ENCODE results near the gene FBXW5. TPM values are rescaled to one million over a fixed set of nuclear protein-coding genes. Genes with fewer than 3 reads are reported as not detected.

The FBXW5 gene
- total RNA-seq, 1 donor from 2014 or later: 157 TPM

DNA sequence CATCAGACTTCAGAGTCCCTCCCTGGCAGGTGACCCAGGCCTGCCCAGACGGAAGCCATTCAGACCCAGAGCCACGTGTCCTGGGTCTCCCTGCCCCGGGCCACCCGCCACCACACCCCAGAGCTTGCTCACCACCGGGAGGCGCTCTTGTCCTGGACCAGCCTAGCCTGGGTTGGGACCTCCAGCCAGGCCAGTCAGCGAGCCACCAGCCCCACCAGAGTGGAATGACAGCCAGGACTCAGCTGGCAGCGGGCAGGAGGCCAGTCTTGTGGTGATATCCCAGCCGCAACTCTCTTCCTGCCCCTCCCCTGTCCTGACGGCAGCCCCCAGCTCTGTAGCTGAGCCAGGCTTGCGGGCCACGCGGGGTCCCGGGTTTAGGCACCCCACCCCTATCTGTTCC is 31.1 kb upstream of the FBXW5 start:
- DNase-seq: peak; percentile 73
- Histone ChIP-seq H3K9me3 (replicated peaks) (no peaks in the 10 kb centered on the region), H3K4me1 (peaks cover 80% of the 10 kb centered on the region)

DNA sequence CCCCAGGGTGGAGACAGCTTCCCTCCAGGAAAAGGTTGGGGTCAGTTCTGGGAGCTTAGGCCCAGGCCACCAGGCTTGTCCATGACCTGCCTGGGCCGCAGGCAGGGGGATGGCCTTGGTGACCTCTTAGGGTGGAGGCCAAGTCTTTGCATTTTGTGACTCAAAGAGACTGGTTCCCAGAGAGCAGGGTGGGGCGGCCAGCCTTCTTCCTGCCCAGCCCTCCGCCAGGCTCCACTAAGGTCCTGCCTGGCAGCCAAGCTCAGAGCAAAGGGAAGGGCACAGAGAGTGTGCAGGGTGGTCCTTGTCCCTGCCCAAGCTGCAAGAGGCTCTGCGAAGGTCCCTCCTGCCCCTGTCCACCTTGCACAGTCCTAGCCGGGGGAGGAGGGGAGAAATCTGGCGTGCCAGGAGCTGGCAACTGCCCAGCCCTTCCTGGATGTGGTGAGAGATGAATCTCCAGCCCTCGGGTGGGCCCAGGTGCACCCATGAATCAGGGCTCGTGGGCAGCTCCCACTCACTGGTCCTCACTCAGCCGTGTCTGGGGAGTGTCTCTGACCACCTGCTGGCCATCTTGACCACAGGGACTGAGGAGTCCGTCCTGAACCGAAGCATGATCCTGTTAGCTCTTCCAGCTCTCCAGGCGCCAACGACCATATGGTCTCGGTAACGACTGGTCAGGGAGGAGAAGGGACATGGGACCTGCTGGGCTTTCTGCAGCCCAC is 30.4 kb upstream of the FBXW5 start:
- Histone ChIP-seq H3K27me3 (ENCODE audit: low read depth) (no peaks in the 10 kb centered on the region), H3K36me3 (peaks cover 5% of the 10 kb centered on the region), H3K4me1 (peaks cover 79% of the 10 kb centered on the region), H3K9me3 (replicated peaks) (no peaks in the 10 kb centered on the region), H3K27ac (replicated peaks) (peak overlapping the region; percentile 91), H3K4me3 (peak overlapping the region; percentile 44)
- peak; percentile 53 for DNase-seq
- TF ChIP-seq, protein P1, sequence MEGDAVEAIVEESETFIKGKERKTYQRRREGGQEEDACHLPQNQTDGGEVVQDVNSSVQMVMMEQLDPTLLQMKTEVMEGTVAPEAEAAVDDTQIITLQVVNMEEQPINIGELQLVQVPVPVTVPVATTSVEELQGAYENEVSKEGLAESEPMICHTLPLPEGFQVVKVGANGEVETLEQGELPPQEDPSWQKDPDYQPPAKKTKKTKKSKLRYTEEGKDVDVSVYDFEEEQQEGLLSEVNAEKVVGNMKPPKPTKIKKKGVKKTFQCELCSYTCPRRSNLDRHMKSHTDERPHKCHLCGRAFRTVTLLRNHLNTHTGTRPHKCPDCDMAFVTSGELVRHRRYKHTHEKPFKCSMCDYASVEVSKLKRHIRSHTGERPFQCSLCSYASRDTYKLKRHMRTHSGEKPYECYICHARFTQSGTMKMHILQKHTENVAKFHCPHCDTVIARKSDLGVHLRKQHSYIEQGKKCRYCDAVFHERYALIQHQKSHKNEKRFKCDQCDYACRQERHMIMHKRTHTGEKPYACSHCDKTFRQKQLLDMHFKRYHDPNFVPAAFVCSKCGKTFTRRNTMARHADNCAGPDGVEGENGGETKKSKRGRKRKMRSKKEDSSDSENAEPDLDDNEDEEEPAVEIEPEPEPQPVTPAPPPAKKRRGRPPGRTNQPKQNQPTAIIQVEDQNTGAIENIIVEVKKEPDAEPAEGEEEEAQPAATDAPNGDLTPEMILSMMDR (IDR thresholded peaks at IDR 0.05; ENCODE audit: borderline replicate concordance): no peak
- intact Hi-C loops (cut with micrococcal nuclease): no loop called here

More for the DNA sequence above, 31.1 kb upstream of the FBXW5 start:
- H3K27me3 ChIP-seq (ENCODE audit: low read depth): no peaks in the 10 kb centered on the region
- intact Hi-C loops (cut with micrococcal nuclease): no loop called here
- peak overlapping the region; percentile 91 for H3K27ac ChIP-seq (replicated peaks)
- H3K4me3 ChIP-seq: peak overlapping the region; percentile 44
- TF ChIP-seq, protein P1 (IDR thresholded peaks at IDR 0.05; ENCODE audit: borderline replicate concordance): peak; percentile 56
- H3K36me3 ChIP-seq: peaks cover 5% of the 10 kb centered on the region

DNA sequence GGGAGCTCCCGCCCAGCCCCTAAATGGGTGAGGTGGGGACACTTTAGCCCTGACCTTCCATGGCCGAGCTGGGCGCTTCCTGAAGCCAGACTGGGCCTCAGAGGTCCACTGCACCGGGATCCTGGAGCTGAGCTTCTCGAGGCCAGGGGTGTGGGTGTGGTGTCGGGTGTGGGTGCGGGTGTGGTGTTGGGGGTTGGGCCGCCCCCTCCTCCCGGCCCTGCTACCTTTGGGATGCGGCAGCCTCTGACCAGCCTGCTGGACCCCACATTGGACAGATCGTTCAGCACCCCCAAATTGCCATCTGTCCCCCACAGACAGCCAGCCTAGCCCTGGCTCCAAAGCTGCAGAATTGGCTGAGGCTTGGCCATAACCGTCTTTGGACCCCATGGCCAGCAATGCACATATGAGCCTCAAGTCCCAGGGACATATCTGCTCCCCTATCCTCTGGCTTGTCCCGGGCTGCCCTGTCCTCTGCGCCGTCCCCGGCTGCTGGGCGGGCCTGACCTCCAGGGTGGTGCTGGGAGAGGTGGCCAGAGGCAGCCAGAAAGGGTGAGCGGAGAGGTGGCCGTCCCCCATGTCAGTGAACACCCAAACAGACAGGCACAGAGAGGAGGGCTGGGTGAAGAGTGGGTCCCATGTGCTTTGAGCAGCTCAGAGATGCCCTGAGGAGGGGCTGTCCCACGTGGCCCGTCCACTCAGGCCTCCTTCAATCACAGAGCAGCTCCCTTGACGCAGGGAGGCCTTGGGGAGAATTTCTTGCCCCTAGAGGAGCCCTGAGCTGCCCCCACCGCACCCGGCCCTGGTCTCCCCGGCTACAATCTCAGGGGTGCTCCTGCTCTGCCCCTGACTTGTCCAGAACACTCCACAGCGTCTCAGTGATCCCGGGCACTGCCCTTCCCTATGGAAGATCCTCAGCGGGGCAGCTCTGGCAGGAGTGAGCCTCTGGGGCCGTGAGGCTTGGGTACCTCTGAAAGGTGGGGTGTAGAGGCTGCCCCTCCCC is 29.4 kb upstream of the FBXW5 start:
- Histone ChIP-seq H3K27me3 (ENCODE audit: low read depth) (no peaks in the 10 kb centered on the region), H3K9me3 (replicated peaks) (no peaks in the 10 kb centered on the region), H3K4me1 (peaks cover 70% of the 10 kb centered on the region), H3K36me3 (peaks cover 1% of the 10 kb centered on the region), H3K27ac (replicated peaks) (peak overlapping the region; percentile 91), H3K4me3 (no peak overlapping the region)
- TF ChIP-seq, protein P1 (IDR thresholded peaks at IDR 0.05; ENCODE audit: borderline replicate concordance): no peak
- no peak for DNase-seq
- intact Hi-C loops (cut with micrococcal nuclease): no loop called here

DNA sequence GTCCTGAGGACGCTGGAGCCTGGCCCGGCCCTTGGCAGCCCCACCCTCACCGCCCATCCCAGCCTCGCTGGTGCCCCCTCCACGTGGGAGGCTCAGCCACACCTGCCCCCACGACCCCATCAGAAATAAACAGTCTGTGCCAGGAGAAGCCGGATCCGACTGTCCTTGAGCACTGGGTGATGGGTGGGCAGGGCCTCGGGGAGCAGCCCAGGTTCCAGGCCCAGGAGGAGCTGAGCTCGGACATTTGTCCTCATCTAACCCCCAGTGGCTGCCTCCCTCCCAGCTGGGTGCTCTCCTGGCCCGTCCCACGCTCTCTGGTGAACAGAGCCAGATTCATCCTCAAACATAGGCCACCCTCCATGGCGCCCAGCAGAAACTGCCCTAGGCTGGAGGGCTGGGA is 28.2 kb upstream of the FBXW5 start:
- TF ChIP-seq, protein P1 (IDR thresholded peaks at IDR 0.05; ENCODE audit: borderline replicate concordance): no peak
- peaks cover 72% of the 10 kb centered on the region for H3K4me1 ChIP-seq
- no peaks in the 10 kb centered on the region for H3K27me3 ChIP-seq (ENCODE audit: low read depth)
- intact Hi-C loops (cut with micrococcal nuclease): no loop called here
- no peak for DNase-seq
- H3K27ac ChIP-seq (replicated peaks): no peak overlapping the region
- no peak overlapping the region for H3K4me3 ChIP-seq
- no peaks in the 10 kb centered on the region for H3K9me3 ChIP-seq (replicated peaks)
- H3K36me3 ChIP-seq: no peaks in the 10 kb centered on the region

DNA sequence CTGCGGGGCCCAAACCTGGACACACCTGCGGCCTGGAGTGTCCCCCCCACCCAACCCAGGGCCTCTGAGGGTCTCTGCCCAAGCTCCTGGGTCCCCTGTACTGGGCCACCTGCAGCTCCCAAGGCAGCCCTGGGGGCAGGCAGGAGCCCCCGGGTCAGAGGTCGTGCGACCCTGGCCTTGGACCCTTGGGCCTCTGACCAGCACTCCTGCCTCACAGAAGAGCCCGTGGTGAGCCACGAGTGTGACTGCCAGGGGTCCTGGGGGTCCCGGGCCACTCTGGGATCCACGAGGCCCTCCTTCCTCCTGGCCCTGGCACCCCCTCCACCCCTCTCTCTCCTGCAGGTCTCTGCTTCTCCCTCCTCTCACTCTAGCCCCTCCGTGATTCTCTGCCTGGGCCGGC is 27.8 kb upstream of the FBXW5 start:
- DNase-seq: no peak
- Histone ChIP-seq H3K4me3 (no peak overlapping the region), H3K27ac (replicated peaks) (no peak overlapping the region), H3K9me3 (replicated peaks) (no peaks in the 10 kb centered on the region), H3K36me3 (no peaks in the 10 kb centered on the region), H3K27me3 (ENCODE audit: low read depth) (no peaks in the 10 kb centered on the region), H3K4me1 (peaks cover 68% of the 10 kb centered on the region)
- intact Hi-C loops (cut with micrococcal nuclease): no loop called here
- TF ChIP-seq, protein P1 (IDR thresholded peaks at IDR 0.05; ENCODE audit: borderline replicate concordance): no peak
